ENCODE results near the gene PFN2.

The PFN2 gene

GRCh38 chr3:149967086-149967685, 3.5 kb downstream of the PFN2 start:
- H3K4me3 ChIP-seq (replicated peaks; ENCODE audit: low read depth, low read length), result peak overlapping the region; percentile 56; the same call in 1 of the 2 replicates
- no peak for DNase-seq (ENCODE audit: extremely low read depth, low read depth)
- TF ChIP-seq, protein P1, sequence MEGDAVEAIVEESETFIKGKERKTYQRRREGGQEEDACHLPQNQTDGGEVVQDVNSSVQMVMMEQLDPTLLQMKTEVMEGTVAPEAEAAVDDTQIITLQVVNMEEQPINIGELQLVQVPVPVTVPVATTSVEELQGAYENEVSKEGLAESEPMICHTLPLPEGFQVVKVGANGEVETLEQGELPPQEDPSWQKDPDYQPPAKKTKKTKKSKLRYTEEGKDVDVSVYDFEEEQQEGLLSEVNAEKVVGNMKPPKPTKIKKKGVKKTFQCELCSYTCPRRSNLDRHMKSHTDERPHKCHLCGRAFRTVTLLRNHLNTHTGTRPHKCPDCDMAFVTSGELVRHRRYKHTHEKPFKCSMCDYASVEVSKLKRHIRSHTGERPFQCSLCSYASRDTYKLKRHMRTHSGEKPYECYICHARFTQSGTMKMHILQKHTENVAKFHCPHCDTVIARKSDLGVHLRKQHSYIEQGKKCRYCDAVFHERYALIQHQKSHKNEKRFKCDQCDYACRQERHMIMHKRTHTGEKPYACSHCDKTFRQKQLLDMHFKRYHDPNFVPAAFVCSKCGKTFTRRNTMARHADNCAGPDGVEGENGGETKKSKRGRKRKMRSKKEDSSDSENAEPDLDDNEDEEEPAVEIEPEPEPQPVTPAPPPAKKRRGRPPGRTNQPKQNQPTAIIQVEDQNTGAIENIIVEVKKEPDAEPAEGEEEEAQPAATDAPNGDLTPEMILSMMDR (IDR thresholded peaks at IDR 0.05; ENCODE audit: low read depth, low read length, missing control alignments), result peak; percentile 16

- TF ChIP-seq, protein P1 (IDR thresholded peaks at IDR 0.05; ENCODE audit: low read depth, low read length, missing control alignments), result no peak
- no peak overlapping the region for H3K4me3 ChIP-seq (replicated peaks; ENCODE audit: low read depth, low read length)
- no peak for DNase-seq (ENCODE audit: extremely low read depth, low read depth)
Measured at GRCh38 chr3:149965278-149965677, 5.4 kb downstream of the PFN2 start.

- no peak for DNase-seq (ENCODE audit: extremely low read depth, low read depth)
- no peak overlapping the region for H3K4me3 ChIP-seq (replicated peaks; ENCODE audit: low read depth, low read length)
- TF ChIP-seq, protein P1 (IDR thresholded peaks at IDR 0.05; ENCODE audit: low read depth, low read length, missing control alignments), result no peak
Measured at GRCh38 chr3:149964291-149964690, 6.4 kb downstream of the PFN2 start.

DNA sequence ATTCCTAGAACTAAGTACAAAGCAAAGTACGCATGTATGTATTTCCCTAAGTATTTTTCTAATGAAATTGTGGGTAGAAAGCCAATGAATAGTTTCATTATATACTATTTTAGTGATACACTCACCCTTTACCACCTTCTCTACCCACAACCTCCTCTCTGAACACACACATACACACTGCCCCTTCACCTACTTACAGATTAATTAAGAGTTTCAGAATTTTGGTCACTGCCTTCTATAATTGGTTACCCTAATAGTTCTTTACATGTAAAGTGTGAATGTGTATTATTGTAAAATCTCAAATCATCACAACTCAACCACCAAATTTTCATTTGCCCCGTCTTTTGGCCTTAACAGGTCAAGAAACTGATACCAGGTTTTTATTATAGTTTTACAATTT, 7.2 kb downstream of the PFN2 start:
- no peak overlapping the region for H3K4me3 ChIP-seq (replicated peaks; ENCODE audit: low read depth, low read length)
- TF ChIP-seq, protein P1 (IDR thresholded peaks at IDR 0.05; ENCODE audit: low read depth, low read length, missing control alignments), result no peak
- DNase-seq (ENCODE audit: extremely low read depth, low read depth), result no peak

GRCh38 chr3:149959443-149959842, 11.3 kb downstream of the PFN2 start:
- no peak for DNase-seq (ENCODE audit: extremely low read depth, low read depth)
- TF ChIP-seq, protein P1 (IDR thresholded peaks at IDR 0.05; ENCODE audit: low read depth, low read length, missing control alignments), result no peak
- H3K4me3 ChIP-seq (replicated peaks; ENCODE audit: low read depth, low read length), result no peak overlapping the region

DNA sequence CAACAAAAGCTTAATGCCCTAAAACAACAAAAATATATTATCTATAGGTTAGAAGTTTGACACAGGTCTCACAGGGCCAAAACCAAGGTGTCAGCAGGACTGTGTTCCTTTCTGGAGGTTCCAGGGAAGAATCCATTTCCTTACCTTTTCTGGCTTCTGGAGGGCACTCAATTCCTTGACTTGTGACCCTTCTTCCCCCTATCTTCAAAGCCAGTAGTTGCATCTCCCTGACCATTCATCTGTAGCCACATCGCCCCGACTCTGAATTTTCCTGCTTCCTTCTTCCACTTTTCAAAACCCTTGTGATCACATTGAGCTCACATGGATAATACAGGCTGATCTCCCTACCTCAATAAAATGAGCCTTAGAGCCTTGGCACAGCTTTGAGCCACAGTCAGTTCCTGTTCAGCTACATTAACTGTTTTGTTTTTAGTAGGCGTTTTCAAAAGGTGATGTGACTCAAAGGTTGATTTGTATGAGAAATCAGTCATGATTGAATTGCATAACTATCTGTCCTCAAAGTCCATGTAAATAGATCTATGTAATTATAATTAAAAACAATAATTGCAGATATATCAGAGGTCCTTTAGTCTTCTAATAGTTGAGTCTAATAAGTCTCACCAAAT, 12.4 kb downstream of the PFN2 start:
- H3K4me3 ChIP-seq (replicated peaks; ENCODE audit: low read depth, low read length), result no peak overlapping the region
- DNase-seq (ENCODE audit: extremely low read depth, low read depth), result no peak
- TF ChIP-seq, protein P1 (IDR thresholded peaks at IDR 0.05; ENCODE audit: low read depth, low read length, missing control alignments), result no peak
